Hematopoietic multipotent progenitor cell (in vitro differentiated cells): Measurements from ENCODE around the gene C3orf38. TPM values are rescaled to one million over a fixed set of nuclear protein-coding genes. Genes with fewer than 3 reads are reported as not detected.
A peak's percentile ranks its signal among the peaks of the same experiment; 100 is the strongest.
"Not testable (repeated sequence)": the region's sequence is repeated elsewhere in the genome, so short reads cannot be mapped to it uniquely, and the experiment has no call there.

ENCODE experiments used
- DNase-seq, 3 donors: peaks; one replicate each; pipeline ENCODE4 v3.0.0-alpha.2; 2011 to 2015; ENCODE audit warnings: low read depth in 2 of 3, low spot score in 2 of 3
- total RNA-seq: library from RNA; depleted of rRNA; stranded (reverse); fragments of >200 nt; gene quantifications from one replicate; pipeline ENCODE4 v1.2.3, GENCODE V29; 2012

C3orf38 gene
- 15.3 TPM for total RNA-seq

DNA sequence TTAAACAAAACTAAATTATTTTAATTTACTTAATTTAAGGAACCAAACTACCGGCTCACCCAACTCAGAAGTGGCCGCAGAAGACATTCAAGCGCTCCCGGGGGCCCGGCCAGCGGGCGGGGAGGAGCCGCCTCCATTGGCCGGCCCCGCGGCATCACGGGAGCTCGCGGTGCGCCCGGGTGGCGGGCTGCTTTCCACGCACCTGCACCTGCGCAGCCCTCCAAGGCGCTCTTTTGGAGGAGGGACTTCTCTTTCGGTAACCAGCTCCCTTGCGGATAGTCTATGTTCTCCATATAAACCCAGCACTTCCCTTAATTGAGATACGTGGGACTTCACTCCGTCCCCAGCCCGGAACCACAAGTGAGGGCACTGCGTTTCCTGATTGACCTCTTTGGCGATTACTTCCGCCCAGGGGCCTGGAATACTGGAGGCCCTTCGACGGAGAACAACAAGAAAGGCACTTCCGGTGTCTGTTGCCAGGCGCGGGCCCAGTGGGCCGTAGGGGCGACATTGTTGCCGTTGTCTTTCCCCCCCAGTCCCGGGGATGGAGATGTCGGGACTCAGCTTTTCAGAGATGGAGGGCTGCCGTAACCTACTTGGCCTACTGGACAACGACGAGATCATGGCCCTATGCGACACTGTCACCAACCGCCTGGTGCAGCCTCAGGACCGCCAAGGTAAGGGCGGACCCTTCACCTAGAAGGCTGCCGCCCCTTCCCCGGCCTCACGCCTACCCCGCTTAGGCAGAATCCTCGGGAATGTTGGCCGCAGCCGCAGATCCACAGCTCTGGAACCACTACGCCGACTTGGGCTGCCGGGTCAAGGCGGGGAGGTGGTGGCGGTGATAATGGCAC lies at the start of gene C3orf38:
Gene C3orf38, plus strand, starts transcription at position 451 of the 854 bp plus-strand sequence. Its CDS starts 94 bp downstream, at position 545.
- DNase-seq = peak; percentile 68 to 88 (median 85)

DNA sequence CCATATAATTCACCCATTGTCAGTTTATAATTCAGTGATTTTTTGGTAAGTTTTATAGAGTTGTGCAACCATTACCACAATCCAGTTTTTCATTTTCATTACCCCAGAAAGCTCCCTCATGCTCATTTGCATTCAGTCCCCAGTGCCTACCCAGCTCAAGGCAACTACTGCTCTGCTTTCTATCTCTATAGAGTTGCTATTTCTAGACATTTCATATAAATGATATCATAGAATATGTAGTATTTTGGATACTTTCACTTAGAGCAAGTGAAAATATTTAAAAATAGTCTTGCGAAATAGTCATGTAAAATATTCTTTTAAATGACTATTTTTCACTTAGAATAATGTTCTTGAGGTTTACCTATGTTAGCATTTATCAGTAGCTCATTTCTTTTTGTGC lies 48.6 kb upstream of the C3orf38 start:
- no peak for DNase-seq

DNA sequence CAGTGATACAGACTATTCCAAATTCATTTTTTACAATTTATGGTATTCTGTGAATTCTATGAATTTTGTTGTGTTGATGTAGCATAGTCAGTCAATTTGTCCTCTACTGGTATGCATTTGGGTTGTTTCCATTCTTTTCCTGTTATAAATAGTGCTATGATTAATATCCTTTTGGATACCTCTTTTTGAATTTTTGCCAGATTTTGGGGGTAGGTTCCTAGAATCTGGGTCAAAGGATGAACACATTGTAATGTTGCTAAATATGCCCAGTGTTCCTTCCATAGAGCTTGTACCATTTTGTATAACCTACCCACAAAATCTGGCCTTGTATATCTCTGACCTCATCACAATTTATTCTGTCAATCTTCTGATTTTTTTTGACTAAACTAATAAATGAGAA lies 44.4 kb upstream of the C3orf38 start:
- DNase-seq = no peak

DNA sequence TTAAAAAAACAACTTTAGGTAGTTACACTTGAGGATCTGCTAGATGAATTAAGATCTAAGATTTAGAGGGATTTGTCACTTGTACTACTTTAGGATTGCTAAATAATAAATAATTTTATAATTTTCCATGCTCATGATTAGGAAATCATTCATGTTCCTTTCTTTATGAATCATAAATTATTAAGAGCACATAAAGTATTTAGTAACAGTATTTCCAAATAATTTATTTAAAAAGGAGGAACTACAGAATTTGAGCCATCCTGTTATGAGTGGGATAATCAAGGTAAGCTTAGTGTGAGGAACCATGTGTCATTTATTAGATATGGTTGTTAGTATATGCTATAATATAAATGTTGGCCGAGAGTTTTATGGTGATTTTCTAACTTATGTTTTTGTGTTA lies 37.5 kb upstream of the C3orf38 start:
- DNase-seq = no peak

DNA sequence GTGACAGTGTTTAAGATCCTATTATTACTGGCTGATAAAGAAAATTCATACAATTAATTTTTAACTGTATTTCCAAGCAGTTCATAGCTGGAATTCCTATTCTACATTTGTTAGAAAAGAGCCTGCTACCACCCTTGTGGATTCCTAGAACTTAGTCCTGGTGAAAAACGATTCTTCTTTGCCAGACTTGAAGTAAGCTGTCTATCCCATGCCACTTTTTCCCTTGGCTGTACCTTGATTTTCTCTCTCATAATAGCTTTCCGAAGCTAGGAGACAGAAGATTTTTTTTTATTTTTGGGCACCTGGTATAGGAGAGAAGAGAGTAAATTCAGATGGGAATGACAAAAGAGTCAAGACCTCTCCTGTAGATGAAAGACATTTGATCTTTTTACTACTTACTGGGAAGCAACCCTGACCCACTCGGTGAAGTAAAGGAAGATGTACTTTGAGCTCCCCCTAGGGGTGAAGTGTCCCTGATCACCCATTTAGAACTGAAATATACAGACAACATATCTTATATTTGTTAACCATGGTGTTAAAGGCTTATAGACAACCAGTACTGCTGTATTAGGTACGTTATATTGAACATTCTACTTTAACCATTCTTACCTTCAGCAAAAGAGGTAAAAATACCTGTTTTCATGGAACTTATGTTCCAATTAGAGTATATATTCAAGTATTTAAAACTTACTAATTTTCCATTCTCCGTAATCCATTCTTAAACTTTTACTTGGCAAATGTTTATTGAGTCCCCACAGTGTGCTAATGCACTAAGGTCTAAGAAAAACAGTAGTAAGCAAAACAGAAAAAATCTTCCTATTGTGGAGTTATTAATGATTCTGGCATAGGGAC lies 36.2 kb upstream of the C3orf38 start:
- peak; percentile 44 to 87 (median 77) for DNase-seq

DNA sequence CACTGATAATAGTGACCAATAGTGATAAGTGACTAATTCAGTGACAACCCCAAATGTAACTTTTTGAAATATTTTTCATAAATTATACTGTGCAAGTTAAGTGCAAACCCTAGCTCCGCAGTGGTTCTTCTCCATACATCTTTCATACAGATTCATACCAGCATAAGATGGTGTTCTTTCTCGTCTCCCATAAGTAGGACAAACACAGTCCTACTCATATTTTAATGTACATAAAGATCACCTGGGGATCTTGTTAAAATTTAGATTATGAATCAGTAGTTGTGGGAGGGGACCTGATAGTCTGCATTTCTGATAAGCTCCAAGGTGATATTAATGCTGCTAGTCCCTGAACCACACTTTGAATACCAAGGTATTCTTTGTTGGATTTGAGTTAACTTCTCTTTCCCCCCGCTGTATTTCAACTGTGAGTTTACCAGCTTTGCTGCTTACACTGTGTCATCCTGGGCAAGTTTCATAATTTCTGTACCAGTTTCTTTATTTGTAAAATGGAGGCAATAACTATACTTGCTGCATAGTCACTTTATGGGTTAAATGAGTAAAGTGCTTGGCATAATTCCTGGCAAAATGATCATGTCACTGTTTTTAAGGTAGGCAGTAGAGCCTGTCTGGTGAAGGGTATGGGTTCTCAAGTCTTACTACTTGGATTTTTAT lies 34.7 kb upstream of the C3orf38 start:
- no peak for DNase-seq

DNA sequence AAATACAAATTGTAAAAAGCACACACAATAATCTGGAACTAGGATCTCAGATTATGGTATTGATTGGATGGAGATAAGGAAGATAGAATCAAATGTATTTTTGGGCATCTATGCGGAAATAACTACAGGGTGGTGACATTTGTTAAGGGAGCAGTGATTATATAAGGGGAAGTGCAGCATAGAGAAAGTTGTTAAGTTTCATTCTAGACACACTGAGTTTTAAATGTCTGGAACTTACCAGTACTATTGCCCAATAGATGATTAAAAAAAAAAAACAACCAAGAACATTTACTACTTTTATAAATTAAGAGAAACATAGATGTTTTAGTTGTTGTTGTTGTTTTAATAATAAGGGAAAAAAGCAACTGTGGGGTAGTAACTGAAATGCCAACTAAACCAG lies 32.1 kb upstream of the C3orf38 start:
- DNase-seq = no peak

DNA sequence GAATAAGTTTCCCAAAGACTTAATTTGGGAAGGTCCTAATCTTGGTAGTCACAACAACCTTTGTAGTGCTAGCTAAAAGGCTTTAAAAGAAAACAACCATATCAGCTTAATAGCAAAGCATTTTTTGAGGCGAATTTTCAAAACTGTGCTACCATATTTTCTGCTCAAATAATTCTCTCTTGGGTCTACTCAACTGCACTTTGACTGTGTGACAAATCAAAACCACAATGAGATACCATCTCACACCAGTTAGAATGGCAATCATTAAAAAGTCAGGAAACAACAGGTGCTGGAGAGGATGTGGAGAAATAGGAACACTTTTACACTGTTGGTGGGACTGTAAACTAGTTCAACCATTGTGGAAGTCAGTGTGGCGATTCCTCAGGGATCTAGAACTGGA lies 31.2 kb upstream of the C3orf38 start:
- DNase-seq = not testable (repeated sequence)

DNA sequence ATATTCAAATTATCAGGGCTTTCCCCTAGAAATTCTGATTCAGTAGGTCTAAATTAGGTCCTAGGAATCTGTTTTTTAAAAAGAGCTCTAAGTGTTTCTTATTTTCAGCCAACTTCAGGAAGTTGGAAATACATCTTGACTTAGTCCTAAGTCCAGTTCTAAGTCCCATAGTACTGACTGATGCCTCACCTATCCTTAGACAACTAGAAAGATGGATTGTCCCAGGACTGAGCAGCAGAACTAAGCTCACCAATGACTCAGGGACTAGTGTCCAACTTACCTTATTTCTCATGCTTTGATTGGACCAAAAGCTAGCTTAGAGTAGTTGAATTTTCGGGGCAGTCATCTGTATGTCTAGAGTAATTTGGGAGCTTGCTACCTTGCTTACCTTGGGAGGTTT lies 26.2 kb upstream of the C3orf38 start:
- DNase-seq = no peak

DNA sequence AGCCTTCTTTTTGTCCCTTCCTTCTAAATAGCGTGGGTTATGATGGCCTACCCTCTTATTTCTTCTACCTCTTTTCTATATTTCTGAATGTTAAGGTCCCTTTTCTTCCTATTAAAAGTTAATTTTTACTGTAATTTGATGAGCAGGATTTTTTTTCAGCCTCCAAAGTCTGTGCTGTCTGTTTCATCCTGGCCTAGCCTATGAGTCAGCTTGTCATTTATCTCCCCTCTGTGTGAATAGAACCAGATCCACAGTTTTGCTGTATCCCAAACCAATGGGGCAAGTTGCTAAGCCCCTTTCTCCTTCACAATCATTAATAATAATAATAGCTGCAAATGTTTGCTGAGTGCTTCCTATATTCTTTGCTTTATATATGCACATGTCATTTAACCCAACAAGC lies 18.1 kb upstream of the C3orf38 start:
- DNase-seq = no peak

DNA sequence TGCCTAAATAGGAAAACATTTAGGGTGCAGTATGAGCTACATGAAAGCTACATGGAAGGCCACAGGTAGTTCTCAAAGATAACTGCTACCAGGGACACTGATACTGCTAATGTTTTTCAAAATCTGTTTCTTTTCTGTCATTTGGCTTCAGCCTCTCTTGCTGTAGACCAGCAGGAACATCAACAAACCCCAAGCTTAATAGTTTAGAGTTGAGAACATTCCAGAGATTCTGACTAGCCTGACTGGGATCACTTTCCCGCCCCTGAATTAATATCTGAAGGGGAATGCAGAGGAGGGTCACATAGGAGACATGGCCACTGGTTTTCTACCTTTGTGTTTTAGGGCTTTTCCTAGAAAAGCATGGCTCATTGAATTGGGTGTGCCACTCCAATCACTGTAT lies 16.9 kb upstream of the C3orf38 start:
- no peak for DNase-seq

DNA sequence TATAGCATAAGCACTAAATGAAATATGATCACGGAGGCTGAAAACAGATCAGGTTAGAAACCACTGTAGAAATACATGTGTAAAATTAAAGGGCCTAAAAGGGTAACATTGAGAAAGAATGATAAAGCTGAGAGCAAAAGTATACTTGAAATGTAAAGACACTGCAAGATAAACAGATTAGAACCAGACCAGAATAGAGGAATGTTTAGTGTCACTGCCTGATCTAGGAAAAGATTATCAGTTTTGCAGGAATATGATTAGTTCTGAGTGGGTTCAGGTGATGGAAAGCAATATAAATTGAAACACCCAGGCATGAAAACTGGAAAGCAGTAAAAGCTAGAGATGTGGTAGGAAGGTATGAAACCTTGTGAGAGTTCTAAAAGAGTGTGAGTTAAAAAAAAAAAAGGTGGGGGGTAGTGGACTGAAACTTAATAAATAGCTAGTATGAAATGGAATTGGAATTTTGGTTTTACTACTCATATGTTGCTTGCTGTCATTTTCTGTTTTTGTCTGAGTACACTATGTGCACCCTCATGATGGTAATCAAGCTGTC lies 16.0 kb upstream of the C3orf38 start:
- DNase-seq = no peak

DNA sequence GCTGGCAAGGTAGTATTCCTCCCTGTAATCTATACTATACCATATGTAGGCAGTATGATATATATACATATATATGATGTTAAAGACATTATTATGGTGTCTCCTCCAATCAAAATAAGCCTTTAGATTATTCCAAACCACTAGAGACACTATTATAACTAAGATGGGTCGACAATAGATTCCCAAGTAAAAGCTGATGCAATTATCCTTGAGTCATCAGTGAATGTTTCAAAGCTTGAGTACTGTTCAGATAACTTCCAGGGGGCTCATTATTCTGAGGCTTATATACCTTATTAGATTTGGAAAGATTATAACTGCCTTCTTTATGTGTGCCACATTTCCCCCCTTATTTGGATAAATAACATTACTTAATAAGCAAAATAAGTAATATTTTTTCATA lies 11.9 kb upstream of the C3orf38 start:
- DNase-seq = no peak

DNA sequence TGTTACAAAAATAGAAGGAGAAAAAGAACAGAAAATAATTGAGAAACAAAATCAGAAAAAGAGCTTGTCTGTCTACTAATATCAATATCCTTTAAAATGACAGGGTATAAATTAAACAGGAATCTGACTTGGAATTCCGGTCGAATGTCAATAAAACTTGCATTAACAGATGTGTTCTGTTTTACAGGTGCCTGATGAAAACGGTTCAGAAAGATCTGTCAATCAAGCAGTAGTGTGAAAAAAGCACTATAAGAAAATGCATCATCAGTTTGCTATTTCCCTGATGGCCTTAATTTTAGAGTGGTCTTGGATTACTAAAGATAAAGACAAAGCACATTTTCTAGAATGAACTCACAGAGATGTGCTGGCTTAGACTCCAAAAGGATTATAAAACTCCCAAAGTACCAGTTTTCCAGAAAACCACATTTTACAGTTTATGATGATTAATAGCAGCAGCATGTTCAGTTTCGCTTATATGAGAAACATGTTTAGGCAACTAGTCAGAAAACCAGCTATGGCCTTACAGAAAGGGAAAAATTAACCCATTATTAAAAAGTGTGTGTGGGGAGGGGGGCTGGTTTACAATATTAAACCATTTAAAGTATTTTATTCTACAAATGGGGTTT lies 8.2 kb upstream of the C3orf38 start:
- DNase-seq = no peak

DNA sequence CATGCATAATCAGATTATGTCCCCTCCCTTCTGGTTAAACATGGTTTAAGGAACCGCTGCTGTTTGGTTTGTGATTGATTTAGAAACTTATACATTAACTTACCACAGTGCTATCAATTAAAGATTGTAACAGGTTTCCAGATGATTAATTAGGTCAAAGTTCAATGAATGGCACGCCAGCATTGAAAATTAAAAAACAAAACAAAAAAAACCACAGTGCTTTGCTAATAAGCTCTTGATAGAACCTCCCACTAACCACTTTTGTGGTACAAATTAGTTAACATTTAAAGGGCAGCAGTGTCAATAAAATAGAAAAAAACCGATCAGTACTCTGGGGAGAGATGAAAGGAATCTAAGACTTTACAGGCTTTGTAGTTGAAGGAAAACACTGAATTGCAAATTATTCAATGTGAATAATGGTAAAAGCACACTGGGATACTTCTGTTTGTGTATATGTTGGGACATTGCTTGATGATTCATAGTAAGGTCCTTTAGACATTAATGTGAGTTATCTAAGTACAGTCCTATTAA lies 7.6 kb upstream of the C3orf38 start:
- no peak for DNase-seq

DNA sequence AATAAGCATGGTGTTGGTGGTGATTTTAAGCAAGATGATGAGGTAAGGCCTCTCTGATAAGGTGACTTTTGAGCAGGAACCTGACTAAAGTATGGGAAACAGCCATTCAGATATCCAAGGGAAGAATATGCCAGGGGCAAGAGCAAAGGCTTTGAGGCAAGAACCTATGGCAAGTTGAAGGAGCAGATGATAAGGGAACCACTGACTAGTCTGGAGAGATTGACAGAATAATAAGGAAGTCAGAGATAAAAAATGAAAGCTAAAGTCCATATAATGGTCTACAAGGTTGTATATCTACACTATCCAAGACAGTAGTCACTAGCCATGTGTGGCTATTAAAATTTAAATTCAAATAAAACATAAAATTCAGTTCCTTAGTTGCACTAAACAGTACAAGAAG lies 2.5 kb upstream of the C3orf38 start:
- DNase-seq = no peak

DNA sequence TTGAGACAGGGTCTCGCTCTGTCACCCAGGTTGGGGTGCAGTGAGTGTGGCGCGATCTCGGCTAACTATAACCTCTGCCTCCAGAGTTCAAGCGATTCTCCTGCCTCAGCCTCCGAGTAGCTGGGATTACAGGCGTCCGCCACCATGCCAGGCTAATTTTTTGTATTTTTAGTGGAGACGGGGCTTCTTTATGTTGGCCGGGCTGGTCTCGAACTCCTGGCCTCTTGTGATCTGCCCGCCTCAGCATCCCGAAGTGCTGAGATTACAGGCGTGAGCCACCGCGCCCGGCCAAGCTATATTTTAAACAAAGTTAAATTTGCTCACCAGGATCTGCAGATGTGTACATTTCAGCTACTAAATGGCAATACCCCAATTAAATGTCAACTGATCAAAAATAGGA lies 1.1 kb upstream of the C3orf38 start:
- no peak for DNase-seq

DNA sequence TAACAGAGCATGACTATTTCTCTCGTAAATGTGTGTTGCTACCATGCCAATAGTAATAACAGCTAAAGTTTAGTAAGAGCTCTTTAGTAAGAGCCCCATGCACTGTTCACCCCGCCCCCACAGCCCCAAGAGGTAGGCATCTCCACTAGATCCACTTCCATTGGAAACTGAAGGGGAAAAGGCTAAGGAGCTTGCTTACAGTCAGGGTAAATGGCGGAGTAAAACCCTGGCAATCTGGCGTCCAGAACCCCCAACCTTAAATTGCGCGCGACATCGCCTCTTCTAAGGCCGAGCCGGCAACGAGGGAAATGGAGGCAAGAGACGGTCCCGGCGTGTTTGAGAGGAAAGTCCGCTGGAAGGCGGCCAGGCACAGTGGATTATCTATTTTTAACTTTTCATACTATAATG lies 654 bp upstream of the C3orf38 start:
- peak; percentile 16 to 41 (median 18) for DNase-seq

DNA sequence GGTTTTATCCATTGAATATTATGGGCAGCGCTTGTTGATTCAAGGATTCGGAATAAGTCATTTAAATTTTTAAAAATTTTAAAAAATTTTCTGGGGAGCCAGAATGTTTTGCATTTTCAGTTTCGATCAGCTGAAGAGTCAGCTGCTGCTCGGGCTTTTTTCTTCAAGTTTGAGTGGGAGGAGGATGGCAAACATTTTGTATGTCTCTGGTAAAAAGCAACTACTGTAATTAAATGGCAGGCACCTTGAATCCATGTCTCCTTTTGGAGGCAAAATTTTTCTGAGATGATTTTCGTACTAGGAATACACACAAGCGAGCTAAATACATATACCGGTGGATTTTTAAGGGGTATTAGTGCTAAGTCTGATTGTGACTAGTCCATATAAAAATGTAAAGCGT lies 612 bp downstream of the C3orf38 start:
- DNase-seq = peak in 2 of 3 donors; percentile 24 to 52

DNA sequence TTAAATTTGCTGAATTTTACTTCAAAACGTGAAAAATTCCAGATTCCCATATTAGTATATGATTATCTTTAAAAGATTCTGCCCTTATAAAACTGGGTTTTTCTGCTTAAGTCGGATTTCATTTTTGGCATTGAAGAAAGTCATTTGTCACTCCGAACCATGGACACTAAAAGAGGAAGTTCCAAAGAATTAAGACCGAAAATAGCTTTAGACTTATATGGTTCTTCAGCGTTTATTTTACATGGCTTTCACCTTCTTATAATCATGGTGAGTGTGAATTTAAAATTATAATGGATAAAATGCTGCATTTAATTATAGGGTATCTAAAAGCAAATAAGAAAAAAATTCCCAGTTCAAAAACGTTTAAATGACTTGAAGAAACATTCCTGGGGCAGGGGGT lies 1.0 kb downstream of the C3orf38 start:
- DNase-seq = peak in 2 of 3 donors; percentile 40 to 66
